ENCODE results near the gene TRERF1.
"Not testable (repeated sequence)": the region's sequence is repeated elsewhere in the genome, so short reads cannot be mapped to it uniquely, and the experiment has no call there.

Gene TRERF1

GRCh38 chr6:42335896-42336295 lies 115.8 kb downstream of the TRERF1 start:
- DNase-seq, result no peak

- DNase-seq, result no peak
Observed at GRCh38 chr6:42334870-42335269, 116.9 kb downstream of the TRERF1 start.

- no peak for DNase-seq
Observed at GRCh38 chr6:42333612-42334011, 118.1 kb downstream of the TRERF1 start.

GRCh38 chr6:42332916-42333315 lies 118.8 kb downstream of the TRERF1 start:
- no peak for DNase-seq

GRCh38 chr6:42331019-42331418 lies 120.7 kb downstream of the TRERF1 start:
- no peak for DNase-seq

GRCh38 chr6:42326248-42326647 lies 125.5 kb downstream of the TRERF1 start:
- no peak for DNase-seq

GRCh38 chr6:42324656-42325324 lies 126.9 kb downstream of the TRERF1 start:
- not testable (repeated sequence) for DNase-seq

- DNase-seq, result no peak
Observed at GRCh38 chr6:42322676-42323075, 129.1 kb downstream of the TRERF1 start.

- no peak for DNase-seq
Observed at GRCh38 chr6:42321976-42322375, 129.8 kb downstream of the TRERF1 start.

GRCh38 chr6:42320762-42321161 lies 131.0 kb downstream of the TRERF1 start:
- DNase-seq, result no peak

GRCh38 chr6:42318480-42318879 lies 133.2 kb downstream of the TRERF1 start:
- no peak for DNase-seq

GRCh38 chr6:42316981-42317380 lies 134.7 kb downstream of the TRERF1 start:
- no peak for DNase-seq

GRCh38 chr6:42315991-42316970 lies 135.4 kb downstream of the TRERF1 start:
- no peak for DNase-seq

- no peak for DNase-seq
Observed at GRCh38 chr6:42315259-42315990, 136.3 kb downstream of the TRERF1 start.

- DNase-seq, result no peak
Observed at GRCh38 chr6:42314571-42315258, 137.0 kb downstream of the TRERF1 start.

GRCh38 chr6:42313941-42314570 lies 137.7 kb downstream of the TRERF1 start:
- DNase-seq, result no peak

GRCh38 chr6:42313038-42313437 lies 138.7 kb downstream of the TRERF1 start:
- DNase-seq, result no peak

- DNase-seq, result no peak
Observed at GRCh38 chr6:42307141-42307470, 144.6 kb downstream of the TRERF1 start.

GRCh38 chr6:42306439-42307140 lies 145.1 kb downstream of the TRERF1 start:
- no peak for DNase-seq

GRCh38 chr6:42304053-42304712 lies 147.5 kb downstream of the TRERF1 start:
- no peak for DNase-seq

- DNase-seq, result no peak
Observed at GRCh38 chr6:42302411-42302810, 149.3 kb downstream of the TRERF1 start.

All from NCI-H774 (cell line).